GM06990 (cell line): ENCODE results near the gene ZBP1.

ENCODE experiments used
- DNase-seq: peaks from one replicate; pipeline ENCODE4 v3.0.0-alpha.2; 2011; ENCODE audit not compliant: insufficient read length; ENCODE audit errors: extremely low read depth
- H3K27me3 ChIP-seq: replicated peaks from 2 replicates; pipeline ENCODE4 v1.6.0; 2011; ENCODE audit warnings: low read length; ENCODE audit not compliant: control insufficient read depth, insufficient read depth
- H3K36me3 ChIP-seq: 2 replicates; pipeline ENCODE4 v1.5.1; 2011; ENCODE audit warnings: low read length; ENCODE audit not compliant: control insufficient read depth, insufficient read depth
- H3K4me3 ChIP-seq: replicated peaks from 2 replicates; pipeline ENCODE4 v1.5.1; 2011; ENCODE audit warnings: low read depth, mild to moderate bottlenecking, control low read depth, low read length
- TF ChIP-seq, protein P1 (sequence below): IDR thresholded peaks from 2 replicates; pipeline ENCODE4 v1.5.1; 2011; ENCODE audit warnings: low read length, control low read depth, mild to moderate bottlenecking, inconsistent platforms; ENCODE audit not compliant: insufficient read depth, poor library complexity, severe bottlenecking

The ZBP1 gene

DNA sequence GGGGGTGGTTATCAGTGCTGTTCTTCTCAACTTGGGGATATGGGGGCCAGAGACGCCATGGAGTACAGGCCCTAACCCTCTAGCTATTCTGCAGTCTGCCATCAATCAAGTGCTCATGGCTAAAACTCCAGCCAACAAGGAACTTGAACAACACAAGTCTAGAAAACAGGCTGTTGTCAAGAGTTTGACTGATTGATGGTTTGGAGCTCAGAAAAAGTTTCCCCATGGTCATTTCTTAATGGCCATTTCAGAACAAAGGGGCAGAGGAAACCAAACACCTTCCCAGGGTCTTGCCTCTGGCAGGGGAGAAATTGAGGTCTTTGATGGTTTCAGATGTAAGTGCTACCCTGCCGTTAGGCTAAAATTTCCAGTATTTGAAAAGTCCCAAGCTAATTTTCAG is 44.2 kb downstream of the ZBP1 start:
- no peaks in the 10 kb centered on the region for H3K36me3 ChIP-seq
- peaks cover 2% of the 10 kb centered on the region for H3K27me3 ChIP-seq
- no peak overlapping the region for H3K4me3 ChIP-seq

DNA sequence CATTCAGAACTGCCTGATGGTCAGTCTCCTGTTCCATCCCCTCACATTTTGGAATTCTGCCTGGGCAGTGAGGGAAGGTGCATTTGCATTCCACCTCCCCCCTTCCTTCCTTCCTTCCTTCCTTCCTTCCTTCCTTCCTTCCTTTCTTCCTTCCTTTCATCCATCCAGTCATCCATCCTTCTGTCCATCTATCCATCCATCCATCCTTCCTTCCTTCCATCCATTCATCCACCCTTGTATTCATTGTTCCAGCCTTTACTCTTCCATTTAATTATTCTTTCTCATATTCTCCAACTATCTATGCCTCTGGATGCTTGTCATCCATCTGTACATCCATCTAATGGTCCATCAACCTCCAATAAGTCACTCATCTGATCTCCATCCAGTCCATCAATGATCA is 45.3 kb downstream of the ZBP1 start:
- Histone ChIP-seq H3K4me3 (no peak overlapping the region), H3K27me3 (peaks cover 2% of the 10 kb centered on the region), H3K36me3 (no peaks in the 10 kb centered on the region)
- TF ChIP-seq, protein P1, sequence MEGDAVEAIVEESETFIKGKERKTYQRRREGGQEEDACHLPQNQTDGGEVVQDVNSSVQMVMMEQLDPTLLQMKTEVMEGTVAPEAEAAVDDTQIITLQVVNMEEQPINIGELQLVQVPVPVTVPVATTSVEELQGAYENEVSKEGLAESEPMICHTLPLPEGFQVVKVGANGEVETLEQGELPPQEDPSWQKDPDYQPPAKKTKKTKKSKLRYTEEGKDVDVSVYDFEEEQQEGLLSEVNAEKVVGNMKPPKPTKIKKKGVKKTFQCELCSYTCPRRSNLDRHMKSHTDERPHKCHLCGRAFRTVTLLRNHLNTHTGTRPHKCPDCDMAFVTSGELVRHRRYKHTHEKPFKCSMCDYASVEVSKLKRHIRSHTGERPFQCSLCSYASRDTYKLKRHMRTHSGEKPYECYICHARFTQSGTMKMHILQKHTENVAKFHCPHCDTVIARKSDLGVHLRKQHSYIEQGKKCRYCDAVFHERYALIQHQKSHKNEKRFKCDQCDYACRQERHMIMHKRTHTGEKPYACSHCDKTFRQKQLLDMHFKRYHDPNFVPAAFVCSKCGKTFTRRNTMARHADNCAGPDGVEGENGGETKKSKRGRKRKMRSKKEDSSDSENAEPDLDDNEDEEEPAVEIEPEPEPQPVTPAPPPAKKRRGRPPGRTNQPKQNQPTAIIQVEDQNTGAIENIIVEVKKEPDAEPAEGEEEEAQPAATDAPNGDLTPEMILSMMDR = no peak
- DNase-seq = no peak

More for the DNA sequence above, 44.2 kb downstream of the ZBP1 start:
- DNase-seq = no peak
- TF ChIP-seq, protein P1 = no peak

DNA sequence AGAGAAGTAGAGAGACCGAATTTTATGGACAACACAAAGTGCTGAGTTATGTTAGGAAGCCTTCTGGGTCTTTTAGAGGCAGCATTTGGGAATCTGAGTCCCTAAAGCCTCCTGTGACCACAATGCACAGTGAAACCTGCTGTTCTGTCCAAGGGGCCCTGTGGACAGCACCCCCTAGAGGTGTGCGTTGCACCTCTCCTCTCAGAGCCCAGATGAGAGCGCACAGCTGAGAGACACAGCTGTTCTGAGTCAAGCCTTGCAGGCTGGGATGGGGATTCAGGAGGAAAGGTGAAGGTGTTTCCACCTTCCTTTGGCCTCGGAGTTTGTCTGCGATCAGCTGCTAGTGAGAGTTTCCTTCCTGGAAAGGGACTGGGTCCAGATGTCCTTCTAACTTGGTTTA is 46.3 kb downstream of the ZBP1 start:
- Histone ChIP-seq H3K27me3 (peaks cover 2% of the 10 kb centered on the region), H3K36me3 (no peaks in the 10 kb centered on the region), H3K4me3 (no peak overlapping the region)
- TF ChIP-seq, protein P1 = peak; percentile 20
- no peak for DNase-seq

- DNase-seq = no peak
- H3K36me3 ChIP-seq = no peaks in the 10 kb centered on the region
- H3K4me3 ChIP-seq = no peak overlapping the region
- peaks cover 2% of the 10 kb centered on the region for H3K27me3 ChIP-seq
- TF ChIP-seq, protein P1 = no peak
These were observed 47.0 kb downstream of the ZBP1 start for GRCh38 chr20:57573242-57573641.

- H3K4me3 ChIP-seq = no peak overlapping the region
- TF ChIP-seq, protein P1 = no peak
- no peaks in the 10 kb centered on the region for H3K36me3 ChIP-seq
- no peak for DNase-seq
- H3K27me3 ChIP-seq = peaks cover 2% of the 10 kb centered on the region
These were observed 48.3 kb downstream of the ZBP1 start for GRCh38 chr20:57571782-57572416.

DNA sequence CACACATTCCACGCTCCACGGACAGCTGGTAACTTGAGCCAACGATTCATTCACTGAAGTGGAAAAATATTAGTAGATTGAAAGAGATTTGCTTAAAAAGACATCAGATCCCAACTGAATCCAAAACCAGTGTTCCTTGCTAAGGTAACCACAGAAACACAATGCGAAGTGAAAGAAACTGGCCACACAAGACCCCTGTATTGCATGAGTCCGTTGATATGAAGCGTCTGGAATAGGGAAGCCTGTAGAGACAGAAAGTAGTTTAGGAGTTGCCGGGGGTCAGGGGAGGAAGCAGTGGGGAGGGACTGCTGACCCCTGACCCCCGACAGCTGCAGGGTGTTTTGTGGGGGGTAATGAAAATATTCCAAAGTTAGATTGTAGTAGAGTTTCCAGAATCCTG is 49.3 kb downstream of the ZBP1 start:
- no peak for DNase-seq
- peaks cover 2% of the 10 kb centered on the region for H3K27me3 ChIP-seq
- no peak overlapping the region for H3K4me3 ChIP-seq

More for the DNA sequence above, 49.3 kb downstream of the ZBP1 start:
- H3K36me3 ChIP-seq = no peaks in the 10 kb centered on the region
- TF ChIP-seq, protein P1 = no peak
